MM.1S (cell line): ENCODE results near the gene ARPC5.

Source experiments
- DNase-seq: peaks from one replicate; pipeline ENCODE4 v3.0.0-alpha.2; 2015
- H2AFZ ChIP-seq: fragments of 300-600 bp; sonication (generic); 2 replicates; pipeline ENCODE4 v1.6.0; 2016; ENCODE audit warnings: antibody characterized with exemption, low read length
- H3F3A ChIP-seq: fragments of 300-600 bp; sonication (generic); 2 replicates; pipeline ENCODE4 v1.6.1; 2016; ENCODE audit warnings: mild to moderate bottlenecking, antibody characterized with exemption, low read length, moderate library complexity, mixed read lengths; ENCODE audit not compliant: insufficient read depth
- H3K27ac ChIP-seq: fragments of 300-600 bp; sonication (generic); 2 replicates; pipeline ENCODE4 v1.5.1; 2016; ENCODE audit warnings: mild to moderate bottlenecking, low read length
- H3K27me3 ChIP-seq: fragments of 300-600 bp; sonication (generic); replicated peaks from 2 replicates; pipeline ENCODE4 v1.6.0; 2016; ENCODE audit warnings: low read length; ENCODE audit not compliant: insufficient read depth
- H3K36me3 ChIP-seq: fragments of 300-600 bp; sonication (generic); replicated peaks from 2 replicates; pipeline ENCODE4 v1.6.1; 2016; ENCODE audit warnings: mild to moderate bottlenecking, low read length, mixed read lengths; ENCODE audit not compliant: insufficient read depth
- H3K4me1 ChIP-seq: fragments of 300-600 bp; sonication (generic); 2 replicates; pipeline ENCODE4 v1.6.1; 2016; ENCODE audit warnings: low read length, mixed read lengths
- H3K4me2 ChIP-seq: fragments of 300-600 bp; sonication (generic); 2 replicates; pipeline ENCODE4 v1.6.0; 2016; ENCODE audit warnings: low read depth, low read length
- H3K4me3 ChIP-seq: fragments of 300-600 bp; sonication (generic); 2 replicates; pipeline ENCODE4 v1.5.1; 2016; ENCODE audit warnings: low read length, mixed read lengths
- H3K79me2 ChIP-seq: fragments of 300-600 bp; sonication (generic); 2 replicates; pipeline ENCODE4 v1.6.1; 2016; ENCODE audit warnings: mixed run types, low read length, mixed read lengths
- H3K9ac ChIP-seq: fragments of 300-600 bp; sonication (generic); 2 replicates; pipeline ENCODE4 v1.6.1; 2016; ENCODE audit warnings: low read length, mixed read lengths
- H3K9me2 ChIP-seq: fragments of 300-600 bp; sonication (generic); replicated peaks from 2 replicates; pipeline ENCODE4 v1.6.1; 2016; ENCODE audit warnings: mild to moderate bottlenecking, low read length, mixed read lengths; ENCODE audit not compliant: insufficient read depth
- H3K9me3 ChIP-seq: fragments of 300-600 bp; sonication (generic); replicated peaks from 2 replicates; pipeline ENCODE4 v1.6.1; 2016; ENCODE audit warnings: mild to moderate bottlenecking, low read length, mixed read lengths; ENCODE audit not compliant: insufficient read depth
- H4K20me1 ChIP-seq: fragments of 300-600 bp; sonication (generic); 2 replicates; pipeline ENCODE4 v1.6.1; 2016; ENCODE audit warnings: mild to moderate bottlenecking, low read length, moderate library complexity, mixed read lengths; ENCODE audit not compliant: insufficient read depth
- CTCF ChIP-seq: fragments of 300-600 bp; sonication (generic); IDR thresholded peaks from 2 replicates; pipeline ENCODE4 v1.5.1; 2016; ENCODE audit warnings: antibody characterized with exemption, low read length, mixed read lengths
- EZH2 ChIP-seq: fragments of 300-600 bp; sonication (generic); optimal IDR thresholded peaks from 2 replicates; pipeline ENCODE3; 2017; ENCODE audit warnings: low read depth, mild to moderate bottlenecking, antibody characterized with exemption, low read length, mixed read lengths
- EZH2phosphoT487 ChIP-seq: fragments of 300-600 bp; sonication (generic); IDR thresholded peaks from 2 replicates; pipeline ENCODE4 v1.6.1; 2018; ENCODE audit warnings: antibody characterized with exemption, low read length

ARPC5 gene

GRCh38 chr1:183648042-183648441 is 12.5 kb upstream of the ARPC5 start:
- no peaks in the 10 kb centered on the region for H3F3A ChIP-seq
- no peaks in the 10 kb centered on the region for H4K20me1 ChIP-seq
- TF ChIP-seq CTCF (no peak), EZH2 (no peak)
- no peaks in the 10 kb centered on the region for H3K9me3 ChIP-seq
- no peaks in the 10 kb centered on the region for H3K36me3 ChIP-seq
- no peak overlapping the region for H3K9ac ChIP-seq
- H3K4me2 ChIP-seq: no peak overlapping the region
- H3K4me3 ChIP-seq: no peak overlapping the region
- no peak for DNase-seq
- H3K27me3 ChIP-seq: no peaks in the 10 kb centered on the region
- H3K4me1 ChIP-seq: peaks cover 17% of the 10 kb centered on the region
- no peak overlapping the region for H3K27ac ChIP-seq
- H3K79me2 ChIP-seq: no peaks in the 10 kb centered on the region
- H3K9me2 ChIP-seq: no peaks in the 10 kb centered on the region
- H2AFZ ChIP-seq: no peak overlapping the region

GRCh38 chr1:183646776-183647175 is 11.2 kb upstream of the ARPC5 start:
- Histone ChIP-seq H2AFZ (no peak overlapping the region), H3K79me2 (no peaks in the 10 kb centered on the region), H3K4me3 (no peak overlapping the region), H3K4me1 (peaks cover 4% of the 10 kb centered on the region), H3K27ac (no peak overlapping the region), H3K9me3 (no peaks in the 10 kb centered on the region), H3F3A (no peaks in the 10 kb centered on the region), H3K36me3 (no peaks in the 10 kb centered on the region), H3K27me3 (no peaks in the 10 kb centered on the region), H3K4me2 (no peak overlapping the region), H3K9me2 (no peaks in the 10 kb centered on the region), H3K9ac (no peak overlapping the region), H4K20me1 (no peaks in the 10 kb centered on the region)
- no peak for DNase-seq
- no peak for TF ChIP-seq CTCF
- TF ChIP-seq EZH2phosphoT487: no peak
- no peak for TF ChIP-seq EZH2

GRCh38 chr1:183645531-183645930 is 9.9 kb upstream of the ARPC5 start:
- Histone ChIP-seq H3K9me3 (no peaks in the 10 kb centered on the region), H3F3A (no peaks in the 10 kb centered on the region), H3K9ac (no peak overlapping the region), H4K20me1 (no peaks in the 10 kb centered on the region), H2AFZ (no peak overlapping the region), H3K4me3 (no peak overlapping the region), H3K4me2 (no peak overlapping the region), H3K9me2 (no peaks in the 10 kb centered on the region), H3K27ac (no peak overlapping the region), H3K4me1 (no peaks in the 10 kb centered on the region), H3K36me3 (no peaks in the 10 kb centered on the region), H3K27me3 (no peaks in the 10 kb centered on the region), H3K79me2 (no peaks in the 10 kb centered on the region)
- TF ChIP-seq EZH2phosphoT487: no peak
- TF ChIP-seq EZH2: no peak
- no peak for TF ChIP-seq CTCF
- no peak for DNase-seq

- no peak overlapping the region for H3K4me3 ChIP-seq
- TF ChIP-seq EZH2phosphoT487: no peak
Measured at GRCh38 chr1:183642166-183642565, 6.6 kb upstream of the ARPC5 start.

More at GRCh38 chr1:183642166-183642565, 6.6 kb upstream of the ARPC5 start:
- Histone ChIP-seq H3K27me3 (no peaks in the 10 kb centered on the region), H3K9ac (no peak overlapping the region), H2AFZ (no peak overlapping the region), H3K9me3 (no peaks in the 10 kb centered on the region), H3F3A (no peaks in the 10 kb centered on the region), H3K9me2 (no peaks in the 10 kb centered on the region), H3K36me3 (no peaks in the 10 kb centered on the region), H3K27ac (no peak overlapping the region), H3K4me1 (no peaks in the 10 kb centered on the region), H3K4me2 (no peak overlapping the region), H3K79me2 (no peaks in the 10 kb centered on the region), H4K20me1 (no peaks in the 10 kb centered on the region)
- no peak for DNase-seq
